ENCODE measurements around the gene CGN.

CGN gene

GRCh38 chr1:151510957-151511635, at the start of gene CGN:
Gene CGN, plus strand, starts transcription at chr1:151511387. Its CDS starts 7,133 bp downstream, at chr1:151518520.
- DNase-seq, result peak; percentile 93

DNA sequence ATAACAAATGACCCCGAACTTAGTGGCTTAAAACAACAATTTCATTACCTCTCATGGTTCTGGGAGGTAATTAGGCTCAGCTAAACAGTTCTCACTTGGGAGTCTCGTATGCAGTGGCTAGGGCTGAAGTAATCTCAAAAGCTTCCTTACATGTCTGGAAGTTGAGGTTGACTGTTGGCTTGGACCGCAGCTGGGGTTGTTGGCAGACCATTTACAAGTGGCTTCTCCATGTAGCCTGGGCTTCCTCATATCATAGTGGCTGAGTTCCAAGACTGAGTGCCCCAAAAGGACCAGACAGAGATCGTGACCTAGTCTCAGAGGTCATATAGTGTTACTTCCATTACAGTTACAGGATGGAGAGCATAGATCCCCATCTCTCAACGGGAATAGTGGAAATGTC, 49.5 kb upstream of the CGN start:
- no peak for DNase-seq

DNA sequence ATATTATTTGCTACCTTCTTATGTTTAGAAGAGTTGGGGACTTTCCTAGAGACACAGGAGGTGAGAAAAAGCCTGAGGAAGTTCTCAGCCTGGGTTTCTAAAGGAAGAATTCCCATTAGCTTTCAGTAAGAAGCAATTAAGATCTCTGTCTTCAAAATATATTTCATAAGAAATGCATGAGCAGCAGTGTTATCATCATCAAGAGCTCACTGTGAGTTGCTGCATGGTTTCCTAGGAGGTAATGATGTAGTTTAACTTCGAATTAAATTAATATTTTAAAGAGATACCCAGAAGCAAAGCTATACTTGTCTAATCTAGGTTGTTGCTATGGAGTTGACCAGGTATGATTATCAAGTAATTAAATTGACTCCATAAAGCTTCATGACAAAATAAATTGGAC, 46.2 kb upstream of the CGN start:
- no peak for DNase-seq

DNA sequence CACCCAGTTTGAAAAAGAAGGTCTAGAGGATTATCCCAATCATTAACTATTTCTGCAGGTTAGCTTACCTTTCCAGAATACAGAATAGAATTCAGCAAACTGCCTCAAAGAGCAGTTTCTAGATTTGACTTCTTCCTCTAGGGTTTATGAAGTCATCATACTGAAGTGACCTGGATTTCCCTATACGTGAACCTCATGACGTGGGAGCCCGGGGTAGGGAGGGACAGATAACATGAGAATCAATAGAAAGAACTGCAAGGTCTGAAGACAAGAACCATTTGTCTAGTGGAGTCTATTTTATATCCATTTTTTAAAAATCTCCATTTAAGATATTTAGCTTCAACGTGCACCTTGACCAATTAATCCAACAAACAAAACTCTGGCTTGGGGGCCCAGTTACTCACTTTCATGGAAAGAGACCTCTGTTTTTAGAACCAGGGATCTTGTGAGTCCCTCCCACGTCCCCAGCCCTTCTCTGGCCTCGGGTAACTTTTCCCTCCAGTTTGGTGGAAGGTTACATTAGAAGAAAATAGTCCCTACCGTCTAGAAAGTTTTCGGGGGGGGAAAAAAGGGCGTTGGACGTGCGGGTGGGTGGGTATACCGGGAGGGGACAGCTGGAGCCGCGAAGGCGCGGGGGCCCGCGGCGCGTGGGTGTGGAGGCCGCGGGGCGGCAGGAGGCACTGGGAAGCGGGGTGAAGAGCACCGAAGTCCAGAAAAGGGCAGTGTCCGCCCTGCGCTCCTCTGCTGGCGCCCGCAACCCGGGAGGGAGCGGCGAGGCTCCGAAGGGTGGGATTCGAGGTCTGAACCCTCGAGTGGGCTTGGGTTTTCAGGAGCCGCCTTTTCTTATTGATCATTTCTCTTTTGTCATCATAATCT, 38.1 kb upstream of the CGN start:
- DNase-seq, result peak; percentile 48

- DNase-seq, result no peak
Measured at GRCh38 chr1:151474745-151475144, 36.4 kb upstream of the CGN start.

DNA sequence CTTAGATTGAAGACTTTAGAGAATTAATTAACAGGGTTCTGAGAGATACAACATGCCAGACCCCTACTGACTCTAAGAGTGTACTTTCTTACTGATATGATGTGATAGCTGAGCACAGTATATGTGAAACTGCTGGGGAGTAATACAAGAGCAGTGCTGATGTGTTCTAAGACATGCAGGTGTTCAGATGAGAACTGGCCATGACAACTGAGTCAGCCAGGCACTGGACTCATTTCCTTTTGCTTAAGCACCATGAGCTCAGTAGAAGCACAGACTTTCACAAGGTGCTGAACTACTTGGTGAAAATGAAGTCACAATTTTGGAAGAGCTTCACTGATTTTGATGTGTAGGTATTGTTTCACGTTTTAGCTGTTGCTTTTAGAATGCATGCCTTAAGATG, 36.0 kb upstream of the CGN start:
- DNase-seq, result no peak

DNA sequence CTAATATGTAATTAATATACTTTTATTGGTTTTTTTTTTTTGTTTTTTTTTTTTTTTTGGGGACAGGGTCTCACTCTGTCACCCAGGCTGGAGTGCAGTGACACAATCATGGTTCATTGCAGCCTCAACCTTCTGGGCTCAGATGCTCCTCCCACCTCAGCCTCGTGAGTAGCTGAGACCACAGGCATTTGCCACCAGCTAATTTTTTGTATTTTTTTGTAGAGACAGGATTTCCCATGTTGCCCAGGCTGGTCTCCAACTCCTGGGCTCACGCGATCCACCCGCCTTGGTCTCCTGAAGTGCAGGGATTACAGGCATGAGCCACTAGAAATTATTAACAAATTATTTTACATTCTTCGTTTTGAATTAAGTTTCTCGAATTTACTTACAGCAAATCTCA, 35.1 kb upstream of the CGN start:
- no peak for DNase-seq

GRCh38 chr1:151477066-151477465, 34.1 kb upstream of the CGN start:
- no peak for DNase-seq

DNA sequence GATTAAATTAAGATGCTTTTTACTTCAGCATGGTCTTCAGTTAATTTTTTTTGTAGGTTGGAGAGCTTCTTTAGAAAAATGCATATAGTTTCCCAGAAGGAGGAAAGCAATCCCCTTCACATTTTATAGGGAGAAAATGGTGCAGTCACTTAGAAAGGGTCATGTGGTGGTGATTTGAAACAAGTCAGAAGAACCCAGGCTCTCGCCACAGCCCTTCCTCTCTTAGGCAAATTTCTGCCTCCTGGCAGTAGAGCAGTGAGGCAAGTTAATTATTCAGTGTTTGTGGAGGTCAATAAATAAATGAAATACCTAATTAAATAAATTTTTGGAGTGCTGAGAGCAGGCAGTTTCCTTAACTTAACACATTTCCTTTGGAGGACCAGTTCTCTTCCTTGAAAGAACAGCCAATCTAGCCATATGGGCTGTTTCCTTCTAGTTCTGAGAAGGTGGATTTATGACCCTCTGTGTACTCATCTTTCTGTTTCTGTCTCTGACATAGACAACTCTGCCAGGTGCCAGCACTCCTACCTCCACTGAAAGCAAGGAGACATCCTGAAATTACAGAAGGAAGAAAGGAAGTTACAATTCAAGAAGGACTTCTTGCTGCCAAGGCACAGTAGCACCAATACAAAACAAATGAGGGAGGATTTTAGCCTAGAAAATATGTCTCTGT, 32.9 kb upstream of the CGN start:
- no peak for DNase-seq

DNA sequence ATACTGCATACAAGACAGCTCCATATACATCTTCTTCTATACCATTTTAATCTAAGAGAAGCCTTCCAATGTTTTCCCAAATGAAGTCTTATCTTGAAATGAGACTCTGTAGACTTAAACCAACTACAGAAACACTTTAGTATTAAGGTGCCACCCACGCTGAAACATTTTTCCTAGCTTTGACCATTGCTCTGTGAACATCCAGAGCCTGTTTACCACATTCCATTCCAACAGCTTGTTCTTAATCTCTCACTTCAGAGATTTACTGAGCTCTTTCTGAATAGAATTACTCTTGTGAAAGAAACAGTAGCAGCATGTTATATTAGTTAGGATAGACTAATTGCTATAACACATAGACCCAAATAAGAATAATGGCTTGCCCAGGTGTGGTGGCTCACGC, 32.3 kb upstream of the CGN start:
- DNase-seq, result no peak

GRCh38 chr1:151479462-151479861, 31.7 kb upstream of the CGN start:
- DNase-seq, result no peak

DNA sequence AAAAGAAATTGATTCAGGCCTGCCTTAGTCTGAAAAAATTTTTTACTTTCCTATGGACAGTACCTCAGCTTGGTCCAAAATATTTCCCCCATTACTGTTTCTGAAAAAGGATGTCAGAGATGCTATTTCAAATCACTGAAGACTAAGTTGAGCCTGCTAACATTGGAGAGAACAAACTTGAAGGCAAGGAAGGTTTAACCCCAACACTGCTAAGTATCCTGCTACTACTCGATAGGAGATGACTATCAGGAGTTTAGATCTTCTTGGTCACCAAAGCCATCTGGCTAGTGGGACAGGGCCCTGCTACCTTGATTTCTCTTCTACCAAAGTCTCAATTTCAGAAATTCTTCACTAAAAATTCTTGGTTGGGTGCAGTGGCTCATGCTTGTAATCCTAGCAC, 29.2 kb upstream of the CGN start:
- DNase-seq, result no peak

DNA sequence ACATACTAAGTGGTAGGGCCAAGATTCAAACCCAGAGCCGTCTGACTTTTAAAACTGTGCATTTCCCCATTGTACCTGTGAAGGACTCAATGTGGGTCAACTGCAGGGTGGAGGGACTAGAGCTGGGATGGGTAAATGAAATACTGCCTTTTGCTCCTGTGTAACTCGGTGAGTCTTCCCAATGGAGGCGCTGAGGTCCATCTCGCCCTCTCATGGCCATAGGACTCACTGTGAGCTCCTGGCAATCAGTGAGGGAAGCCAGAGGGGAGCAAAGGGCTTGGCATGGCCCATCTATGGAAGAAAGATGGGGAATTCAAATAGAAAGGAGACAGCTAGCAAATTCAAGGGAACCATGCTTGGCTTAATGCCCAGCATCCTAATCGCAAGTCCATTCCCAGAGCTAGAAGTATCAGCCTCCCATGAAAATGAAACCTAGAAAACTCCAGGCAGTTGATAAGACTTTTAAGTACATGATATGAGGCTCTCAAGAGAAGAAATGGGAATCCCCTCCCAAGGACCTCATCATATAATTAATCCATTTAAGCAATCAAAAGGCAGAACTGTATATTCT, 25.4 kb upstream of the CGN start:
- no peak for DNase-seq

DNA sequence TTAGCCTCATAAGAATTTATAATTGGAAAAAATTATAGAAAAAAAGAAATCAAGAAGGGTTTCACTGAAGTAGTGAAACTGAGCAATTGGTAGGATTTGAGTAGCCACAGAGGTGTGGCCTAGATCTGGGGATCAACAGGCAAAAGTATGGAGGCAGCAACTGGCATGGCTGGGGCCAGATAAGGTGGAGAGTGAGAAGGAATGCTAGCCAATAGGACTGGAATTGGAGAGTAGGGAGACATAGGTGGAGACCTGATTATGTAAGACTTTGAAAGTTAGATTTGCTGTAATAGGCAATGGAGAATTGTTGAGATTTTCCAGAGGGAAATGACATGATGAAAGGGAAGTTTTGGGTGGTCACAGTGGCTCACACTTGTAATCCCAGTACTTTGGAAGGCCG, 24.6 kb upstream of the CGN start:
- no peak for DNase-seq

GRCh38 chr1:151491641-151492040, 19.5 kb upstream of the CGN start:
- DNase-seq, result no peak

GRCh38 chr1:151492120-151492519, 19.1 kb upstream of the CGN start:
- DNase-seq, result no peak

DNA sequence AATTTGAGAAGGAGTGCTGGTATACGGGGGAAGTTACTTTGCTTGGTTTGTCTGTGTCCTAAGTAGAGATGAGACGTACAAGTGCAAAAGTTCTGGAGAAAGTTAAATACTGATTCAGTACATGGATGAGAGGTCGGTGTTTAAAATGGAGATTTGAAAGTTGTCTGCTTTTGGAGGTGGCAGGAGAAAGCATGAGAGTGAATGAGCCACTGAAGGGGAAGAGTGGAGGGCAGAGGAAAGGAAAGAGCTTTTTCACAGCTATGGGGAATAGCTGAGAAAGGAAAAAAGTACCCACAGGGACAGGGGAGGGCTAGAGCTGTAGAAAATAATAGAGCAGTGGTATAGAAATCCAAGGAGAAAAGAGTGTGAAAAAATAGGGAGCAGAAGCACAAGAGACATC, 18.1 kb upstream of the CGN start:
- DNase-seq, result no peak

- DNase-seq, result no peak
Measured at GRCh38 chr1:151494741-151495281, 16.4 kb upstream of the CGN start.

- DNase-seq, result no peak
Measured at GRCh38 chr1:151495316-151495715, 15.9 kb upstream of the CGN start.

- DNase-seq, result no peak
Measured at GRCh38 chr1:151499365-151499764, 11.8 kb upstream of the CGN start.

- no peak for DNase-seq
Measured at GRCh38 chr1:151499930-151500329, 11.3 kb upstream of the CGN start.

DNA sequence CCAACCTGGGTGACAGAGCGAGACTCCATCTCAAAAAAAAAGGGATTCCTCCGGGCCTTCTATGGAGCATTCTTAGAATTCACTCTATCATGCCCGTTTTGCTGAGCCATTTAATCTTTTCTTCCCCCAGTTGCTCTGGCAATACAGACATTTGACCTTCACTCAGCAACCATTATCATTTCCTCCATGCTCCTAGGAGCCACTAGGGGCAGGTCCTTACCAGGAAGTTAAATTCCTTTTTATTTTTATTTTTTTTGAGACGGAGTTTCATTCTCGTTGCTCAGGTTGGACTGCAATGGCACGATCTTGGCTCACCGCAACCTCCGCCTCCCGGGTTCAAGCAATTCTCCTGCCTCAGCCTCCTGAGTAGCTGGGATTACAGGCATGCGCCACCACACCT, 9.7 kb upstream of the CGN start:
- no peak for DNase-seq

DNA sequence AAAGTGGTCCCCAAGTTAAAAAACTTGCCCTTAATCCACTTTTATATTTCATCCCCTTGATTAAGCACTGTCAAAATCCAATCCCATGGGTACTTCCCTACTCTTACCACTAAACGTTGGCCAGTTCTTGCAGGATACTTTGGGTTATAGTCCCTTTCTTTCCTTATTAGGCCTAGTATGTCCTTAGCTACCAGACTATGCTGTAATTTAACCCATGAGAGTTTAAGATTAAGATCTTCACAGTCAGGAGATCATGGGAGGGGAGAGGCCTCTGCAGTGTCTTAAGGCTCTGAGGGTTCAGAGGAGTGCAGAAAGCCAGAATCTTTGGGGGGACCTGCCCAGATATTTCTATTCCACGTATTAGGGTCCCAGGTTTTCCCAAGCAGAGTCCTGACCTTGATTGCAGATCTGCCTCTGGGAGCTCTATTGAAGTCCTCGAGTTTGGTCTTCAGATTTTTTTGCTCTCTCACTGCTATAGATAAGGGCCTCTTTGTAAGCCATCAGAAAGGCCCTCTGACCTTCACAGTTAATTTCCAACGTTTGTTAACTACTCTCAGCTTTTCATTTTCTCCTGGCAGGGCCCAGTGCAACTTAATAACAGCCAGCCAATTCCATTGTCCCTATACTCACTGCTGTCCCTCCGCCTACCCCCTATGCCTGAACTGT, 9.0 kb upstream of the CGN start:
- no peak for DNase-seq
